H9 (cell line): ENCODE results near the gene BRSK2. TPM values are rescaled to one million over a fixed set of nuclear protein-coding genes. Genes with fewer than 3 reads are reported as not detected.

ENCODE experiments used
- DNase-seq: peaks from one replicate; pipeline ENCODE4 v3.0.0-alpha.2; 2017
- H2AFZ ChIP-seq: one replicate; pipeline ENCODE4 v1.6.1; 2013; ENCODE audit warnings: mild to moderate bottlenecking, low read length, control low read depth, moderate library complexity
- H2AK5ac ChIP-seq: 2 replicates; pipeline ENCODE4 v1.6.1; 2013; ENCODE audit warnings: low read length, control low read depth, mixed read lengths; ENCODE audit not compliant: insufficient read length
- H2BK120ac ChIP-seq: one replicate; pipeline ENCODE4 v1.6.1; 2013; ENCODE audit warnings: low read depth, mild to moderate bottlenecking, low read length, control low read depth, inconsistent platforms; ENCODE audit not compliant: poor library complexity, severe bottlenecking
- H2BK12ac ChIP-seq: 2 replicates; pipeline ENCODE4 v1.6.1; 2013; ENCODE audit warnings: low read length, control low read depth, mixed read lengths, low read depth; ENCODE audit not compliant: insufficient read length
- H2BK15ac ChIP-seq: 2 replicates; pipeline ENCODE4 v1.6.1; 2013; ENCODE audit warnings: low read depth, low read length, control low read depth
- H2BK20ac ChIP-seq: one replicate; pipeline ENCODE4 v1.6.1; 2013; ENCODE audit warnings: low read depth, mild to moderate bottlenecking, low read length, control low read depth, inconsistent platforms; ENCODE audit not compliant: poor library complexity, severe bottlenecking
- H2BK5ac ChIP-seq: 2 replicates; pipeline ENCODE4 v1.6.1; 2013; ENCODE audit warnings: low read length, control low read depth, mixed read lengths; ENCODE audit not compliant: insufficient read length
- H3K14ac ChIP-seq: 2 replicates; pipeline ENCODE4 v1.6.1; 2013; ENCODE audit warnings: low read length, control low read depth; ENCODE audit not compliant: insufficient read depth
- H3K18ac ChIP-seq: 2 replicates; pipeline ENCODE4 v1.6.1; 2013; ENCODE audit warnings: low read depth, mild to moderate bottlenecking, mixed read lengths, low read length, control low read depth; ENCODE audit not compliant: insufficient read length
- H3K23ac ChIP-seq: 2 replicates; pipeline ENCODE4 v1.6.1; 2013; ENCODE audit warnings: low read length, control low read depth, mixed read lengths, low read depth; ENCODE audit not compliant: insufficient read length
- H3K23me2 ChIP-seq: 2 replicates; pipeline ENCODE4 v1.6.1; 2013; ENCODE audit warnings: low read depth, mild to moderate bottlenecking, mixed read lengths, low read length, control low read depth; ENCODE audit not compliant: insufficient read length, poor library complexity, severe bottlenecking
- H3K27ac ChIP-seq: 2 replicates; pipeline ENCODE4 v1.5.1; 2013; ENCODE audit warnings: low read length, control low read depth, mixed read lengths, low read depth; ENCODE audit not compliant: insufficient read length
- H3K27me3 ChIP-seq: 2 replicates; pipeline ENCODE4 v1.6.1; 2013; ENCODE audit warnings: low read length, control low read depth, inconsistent platforms; ENCODE audit not compliant: insufficient read depth
- H3K4ac ChIP-seq: 2 replicates; pipeline ENCODE4 v1.6.1; 2013; ENCODE audit warnings: low read depth, mild to moderate bottlenecking, control low read depth, inconsistent platforms, low read length, moderate library complexity
- H3K4me1 ChIP-seq: 2 replicates; pipeline ENCODE4 v1.6.1; 2013; ENCODE audit warnings: low read length, control low read depth, inconsistent platforms; ENCODE audit not compliant: insufficient read depth
- H3K4me2 ChIP-seq: 2 replicates; pipeline ENCODE4 v1.6.1; 2013; ENCODE audit warnings: low read length, control low read depth, mixed read lengths; ENCODE audit not compliant: insufficient read length, insufficient read depth
- H3K56ac ChIP-seq: 2 replicates; pipeline ENCODE4 v1.6.1; 2013; ENCODE audit warnings: low read depth, mild to moderate bottlenecking, mixed read lengths, low read length, control low read depth; ENCODE audit not compliant: insufficient read length
- H3K79me1 ChIP-seq: 2 replicates; pipeline ENCODE4 v1.6.1; 2013; ENCODE audit warnings: low read depth, mild to moderate bottlenecking, moderate library complexity, low read length, control low read depth, inconsistent platforms; ENCODE audit not compliant: insufficient read depth, poor library complexity, severe bottlenecking
- H3K79me2 ChIP-seq: 2 replicates; pipeline ENCODE4 v1.6.1; 2013; ENCODE audit warnings: low read length, control low read depth, inconsistent platforms; ENCODE audit not compliant: insufficient read depth
- H3K9ac ChIP-seq: 2 replicates; pipeline ENCODE4 v1.6.1; 2013; ENCODE audit warnings: low read length, control low read depth, mixed read lengths; ENCODE audit not compliant: insufficient read length; ENCODE audit errors: extremely low read depth
- H3K9me3 ChIP-seq: one replicate; pipeline ENCODE4 v1.6.1; 2013; ENCODE audit warnings: low read depth, low read length, inconsistent platforms; ENCODE audit not compliant: control insufficient read depth
- H3T11ph ChIP-seq: one replicate; pipeline ENCODE4 v1.6.1; 2013; ENCODE audit warnings: mild to moderate bottlenecking, low read length, control low read depth, inconsistent platforms
- H4K20me1 ChIP-seq: one replicate; pipeline ENCODE4 v1.6.1; 2013; ENCODE audit not compliant: control insufficient read depth, insufficient read length, insufficient read depth
- H4K5ac ChIP-seq: 2 replicates; pipeline ENCODE4 v1.6.1; 2013; ENCODE audit warnings: low read depth, mild to moderate bottlenecking, mixed read lengths, low read length, control low read depth; ENCODE audit not compliant: insufficient read length
- H4K8ac ChIP-seq: replicated peaks from 2 replicates; pipeline ENCODE4 v1.6.1; 2013; ENCODE audit warnings: low read length, control low read depth, mixed read lengths, low read depth; ENCODE audit not compliant: insufficient read length
- H4K91ac ChIP-seq: 2 replicates; pipeline ENCODE4 v1.6.1; 2013; ENCODE audit warnings: low read depth, mild to moderate bottlenecking, moderate library complexity, mixed read lengths, low read length, control low read depth; ENCODE audit not compliant: insufficient read length
- H3K27ac Mint-ChIP-seq, 3 experiments: 2 replicates in 2 of 3; 3 replicates in 1 of 3; pipeline ENCODE4 v1.8.0; 2020 to 2021; ENCODE audit warnings: mixed read lengths in 3 of 3, mild to moderate bottlenecking in 1 of 3, moderate library complexity in 1 of 3
- H3K27me3 Mint-ChIP-seq: 2 replicates; pipeline ENCODE4 v1.8.0; 2021; ENCODE audit warnings: low read depth, mild to moderate bottlenecking, moderate library complexity, mixed read lengths
- H3K36me3 Mint-ChIP-seq, 3 experiments: 2 replicates in 2 of 3; 3 replicates in 1 of 3; pipeline ENCODE4 v1.8.0; 2020 to 2021; ENCODE audit warnings: low read depth in 3 of 3, mixed read lengths in 3 of 3; ENCODE audit not compliant: insufficient read depth in 1 of 3
- H3K4me1 Mint-ChIP-seq, 2 experiments: 2 replicates each; pipeline ENCODE4 v1.8.0; 2020; ENCODE audit warnings: mixed read lengths in 2 of 2
- H3K4me3 Mint-ChIP-seq, 2 experiments: 2 replicates in 1 of 2; 3 replicates in 1 of 2; pipeline ENCODE4 v1.8.0; 2020 to 2021; ENCODE audit warnings: mild to moderate bottlenecking in 2 of 2, mixed read lengths in 2 of 2, moderate library complexity in 1 of 2
- H3K9me3 Mint-ChIP-seq, 2 experiments: 2 replicates in 1 of 2; 3 replicates in 1 of 2; pipeline ENCODE4 v1.8.0; 2020; ENCODE audit warnings: mild to moderate bottlenecking in 2 of 2, mixed read lengths in 2 of 2, moderate library complexity in 1 of 2
- CTCF ChIP-seq: fragments of 200-600 bp; sonication (generic); conservative IDR thresholded peaks from 3 replicates; pipeline ENCODE4 v1.8.0; 2021; ENCODE audit warnings: antibody characterized with exemption, mild to moderate bottlenecking
- WGBS: extraction: QIAGEN DNeasy Blood & Tissue Kit; methylation state at CpG from one replicate; pipeline ENCODE4 v1.1.7; 2013; ENCODE audit warnings: missing lambda C conversion rate, low lambda C conversion rate, mixed read lengths; ENCODE audit not compliant: insufficient read length; ENCODE audit errors: extremely low coverage; 5-methylcytosine and 5-hydroxymethylcytosine counted together
- total RNA-seq: library from RNA; stranded (reverse); gene quantifications from 2 replicates; pipeline ENCODE4 v1.2.1, GENCODE V29; 2021

BRSK2 gene
- total RNA-seq, 1 experiment from 2014 or later: 28.4 TPM

GRCh38 chr11:1478544-1478943 is 88.8 kb downstream of the BRSK2 start:
- Histone ChIP-seq H2BK15ac (no peak overlapping the region), H3K9ac (no peak overlapping the region), H3K79me2 (no peaks in the 10 kb centered on the region), H4K91ac (no peak overlapping the region), H3K56ac (no peak overlapping the region), H4K20me1 (no peaks in the 10 kb centered on the region), H3T11ph (no peak overlapping the region), H2BK20ac (no peak overlapping the region), H3K23me2 (no peaks in the 10 kb centered on the region), H4K8ac (no peak overlapping the region), H2BK12ac (no peak overlapping the region), H3K79me1 (peaks cover 3% of the 10 kb centered on the region), H3K4ac (no peak overlapping the region), H3K14ac (no peak overlapping the region), H2AFZ (no peak overlapping the region), H2BK120ac (no peak overlapping the region), H3K4me2 (no peak overlapping the region), H2BK5ac (no peak overlapping the region), H3K18ac (no peak overlapping the region), H3K23ac (no peak overlapping the region), H3K9me3 (no peaks in the 10 kb centered on the region), H3K27ac (no peak overlapping the region), H3K27me3 (no peaks in the 10 kb centered on the region), H4K5ac (no peak overlapping the region), H2AK5ac (no peak overlapping the region), H3K4me1 (no peaks in the 10 kb centered on the region)
- H3K36me3 Mint-ChIP-seq: peaks cover 0 to 13% (median 5%) of the 10 kb centered on the region in 3 experiments; a peak in 4 of 7 replicates
- DNase-seq: no peak
- H3K9me3 Mint-ChIP-seq: no peaks in the 10 kb centered on the region
- no CpG with 5 or more reads among the region's 9 CpGs for WGBS
- TF ChIP-seq CTCF: no peak
- no peaks in the 10 kb centered on the region for H3K27me3 Mint-ChIP-seq
- no peaks in the 10 kb centered on the region for H3K4me1 Mint-ChIP-seq
- no peak overlapping the region for H3K27ac Mint-ChIP-seq
- H3K4me3 Mint-ChIP-seq: no peak overlapping the region
